ENCODE measurements around the gene DNAH14. TPM values are rescaled to one million over a fixed set of nuclear protein-coding genes. Genes with fewer than 3 reads are reported as not detected.
"Not testable (repeated sequence)": the region's sequence is repeated elsewhere in the genome, so short reads cannot be mapped to it uniquely, and the experiment has no call there.

Gene DNAH14
- total RNA-seq, 1 experiment from 2014 or later: 57.3 TPM

GRCh38 chr1:225230483-225230882 lies 301.0 kb downstream of the DNAH14 start:
- BruUV-seq (replicated peaks): no TSS peak

GRCh38 chr1:225232930-225233329 lies 303.5 kb downstream of the DNAH14 start:
- Mint-ChIP-seq H3K4me1 (ENCODE audit: low read depth, unreplicated experiment) (peaks cover 14% of the 10 kb centered on the region), H3K9me3 (ENCODE audit: unreplicated experiment) (peaks cover 29% of the 10 kb centered on the region)
- H3K4me3 ChIP-seq (ENCODE audit: low read depth, low read length); H3K36me3 Mint-ChIP-seq (ENCODE audit: insufficient read depth, unreplicated experiment); H3K4me3 Mint-ChIP-seq (ENCODE audit: unreplicated experiment); POLR2A ChIA-PET; H3K27me3 ChIP-seq (replicated peaks; ENCODE audit: control insufficient read depth, insufficient read depth, low read length); BruUV-seq (replicated peaks); H3K36me3 ChIP-seq (ENCODE audit: control insufficient read depth, insufficient read depth, low read length); DNase-seq; H3K27ac Mint-ChIP-seq (ENCODE audit: unreplicated experiment); CTCF ChIA-PET; H3K27me3 Mint-ChIP-seq (ENCODE audit: insufficient read depth, unreplicated experiment); intact Hi-C loops (cut with micrococcal nuclease; ENCODE audit: unreplicated experiment): not testable (repeated sequence)
- H3K9me3 ChIP-seq: peaks cover 10% of the 10 kb centered on the region; the same call in 1 of the 2 replicates
- H3K4me1 ChIP-seq: peaks cover 11% of the 10 kb centered on the region

More at GRCh38 chr1:225230483-225230882, 301.0 kb downstream of the DNAH14 start:
- ChIA-PET POLR2A (no interaction called here), CTCF (interaction anchor here (0.5 kb wide), 1 partner anchor 718 kb away, joined by 7 read pairs; no protein-coding TSS in a partner anchor)
- H3K27ac Mint-ChIP-seq (ENCODE audit: unreplicated experiment): no peak overlapping the region
- intact Hi-C loops (cut with micrococcal nuclease; ENCODE audit: unreplicated experiment): no loop called here
- peaks cover 22% of the 10 kb centered on the region for H3K9me3 Mint-ChIP-seq (ENCODE audit: unreplicated experiment)
- H3K4me3 Mint-ChIP-seq (ENCODE audit: unreplicated experiment): no peak overlapping the region
- DNase-seq: no peak
- no peaks in the 10 kb centered on the region for H3K36me3 Mint-ChIP-seq (ENCODE audit: insufficient read depth, unreplicated experiment)
- no peak for TF ChIP-seq CTCF (IDR thresholded peaks at IDR 0.05; ENCODE audit: insufficient read depth in 1 of 2, low read depth in 1 of 2, low read length in 1 of 2, severe bottlenecking in 1 of 2, unreplicated experiment in 1 of 2)
- Histone ChIP-seq H3K9me3 (peaks cover 10% of the 10 kb centered on the region; the same call in 1 of the 2 replicates), H3K4me3 (ENCODE audit: low read depth, low read length) (no peak overlapping the region), H3K4me1 (peaks cover 33% of the 10 kb centered on the region), H3K27me3 (replicated peaks; ENCODE audit: control insufficient read depth, insufficient read depth, low read length) (no peaks in the 10 kb centered on the region), H3K36me3 (ENCODE audit: control insufficient read depth, insufficient read depth, low read length) (no peaks in the 10 kb centered on the region; the same call in 1 of the 2 replicates)
- H3K27me3 Mint-ChIP-seq (ENCODE audit: insufficient read depth, unreplicated experiment): no peaks in the 10 kb centered on the region
- H3K4me1 Mint-ChIP-seq (ENCODE audit: low read depth, unreplicated experiment): peaks cover 34% of the 10 kb centered on the region

- H3K27me3 ChIP-seq (replicated peaks; ENCODE audit: control insufficient read depth, insufficient read depth, low read length): no peaks in the 10 kb centered on the region
- CTCF ChIA-PET: interaction anchor here (0.6 kb wide), 1 partner anchor 313 kb away, joined by 4 read pairs; the partner anchor contains the start of gene DNAH14
- H3K9me3 ChIP-seq: no peaks in the 10 kb centered on the region
- Mint-ChIP-seq H3K4me1 (ENCODE audit: low read depth, unreplicated experiment) (no peaks in the 10 kb centered on the region), H3K9me3 (ENCODE audit: unreplicated experiment) (peaks cover 19% of the 10 kb centered on the region), H3K27ac (ENCODE audit: unreplicated experiment) (no peak overlapping the region), H3K4me3 (ENCODE audit: unreplicated experiment) (no peak overlapping the region), H3K27me3 (ENCODE audit: insufficient read depth, unreplicated experiment) (no peaks in the 10 kb centered on the region), H3K36me3 (ENCODE audit: insufficient read depth, unreplicated experiment) (no peaks in the 10 kb centered on the region)
- H3K4me1 ChIP-seq: no peaks in the 10 kb centered on the region
- intact Hi-C loops (cut with micrococcal nuclease; ENCODE audit: unreplicated experiment): no loop called here
- no TSS peak for BruUV-seq (replicated peaks)
- no peak for TF ChIP-seq CTCF (IDR thresholded peaks at IDR 0.05; ENCODE audit: insufficient read depth in 1 of 2, low read depth in 1 of 2, low read length in 1 of 2, severe bottlenecking in 1 of 2, unreplicated experiment in 1 of 2)
- DNase-seq: no peak
- POLR2A ChIA-PET: no interaction called here
- H3K36me3 ChIP-seq (ENCODE audit: control insufficient read depth, insufficient read depth, low read length): no peaks in the 10 kb centered on the region
- no peak overlapping the region for H3K4me3 ChIP-seq (ENCODE audit: low read depth, low read length)
Measured at GRCh38 chr1:225242611-225243010, 313.1 kb downstream of the DNAH14 start.

- H3K4me3 Mint-ChIP-seq (ENCODE audit: unreplicated experiment): no peak overlapping the region
- intact Hi-C loops (cut with micrococcal nuclease; ENCODE audit: unreplicated experiment): no loop called here
- Histone ChIP-seq H3K36me3 (ENCODE audit: control insufficient read depth, insufficient read depth, low read length) (no peaks in the 10 kb centered on the region), H3K9me3 (no peaks in the 10 kb centered on the region), H3K27me3 (replicated peaks; ENCODE audit: control insufficient read depth, insufficient read depth, low read length) (no peaks in the 10 kb centered on the region), H3K4me3 (ENCODE audit: low read depth, low read length) (no peak overlapping the region), H3K4me1 (no peaks in the 10 kb centered on the region)
- H3K4me1 Mint-ChIP-seq (ENCODE audit: low read depth, unreplicated experiment): no peaks in the 10 kb centered on the region
- DNase-seq: no peak
- TF ChIP-seq CTCF (IDR thresholded peaks at IDR 0.05; ENCODE audit: insufficient read depth in 1 of 2, low read depth in 1 of 2, low read length in 1 of 2, severe bottlenecking in 1 of 2, unreplicated experiment in 1 of 2): no peak
- H3K36me3 Mint-ChIP-seq (ENCODE audit: insufficient read depth, unreplicated experiment): no peaks in the 10 kb centered on the region
- H3K9me3 Mint-ChIP-seq (ENCODE audit: unreplicated experiment): no peaks in the 10 kb centered on the region
- BruUV-seq (replicated peaks): no TSS peak
- H3K27me3 Mint-ChIP-seq (ENCODE audit: insufficient read depth, unreplicated experiment): no peaks in the 10 kb centered on the region
- CTCF ChIA-PET: no interaction called here
- no peak overlapping the region for H3K27ac Mint-ChIP-seq (ENCODE audit: unreplicated experiment)
- POLR2A ChIA-PET: no interaction called here
Measured at GRCh38 chr1:225250432-225250831, 321.0 kb downstream of the DNAH14 start.

Data from Caco-2 (cell line).